HCT116 (cell line): ENCODE measurements around the gene SORCS2. TPM values are rescaled to one million over a fixed set of nuclear protein-coding genes. Genes with fewer than 3 reads are reported as not detected.

Experiments
- ATAC-seq: fragments of 200-7000 bp; cut with Tn5 transposase; 2 replicates; pipeline ENCODE4 v1.9.1; 2020; ENCODE audit warnings: mild to moderate bottlenecking, moderate library complexity
- BruUV-seq: library from RNA; stranded (reverse); fragments of 400-500 nt; replicated peaks from 2 replicates; lab custom pipeline; 2021; lab: Mats Ljungman, UMichigan
- CTCF ChIA-PET: fragments of 300-600 bp; sonication (Branson Sonifier 250); formaldehyde crosslinking; loops from one replicate; lab custom pipeline; 2021; ENCODE audit warnings: antibody characterized with exemption; lab: Charles Lee
- POLR2A ChIA-PET: fragments of 300-600, 350-600 bp; sonication (Branson Sonifier 250); formaldehyde crosslinking; loops from one replicate; lab custom pipeline; 2021; ENCODE audit warnings: antibody characterized with exemption; lab: Charles Lee
- RAD21 ChIA-PET, 2 experiments: fragments of 300-600 bp; sonication (Branson Sonifier 250); formaldehyde crosslinking; loops; one replicate each; lab custom pipeline; 2023; ENCODE audit warnings: low total read pairs in 2 of 2; ENCODE audit not compliant: uncharacterized antibody in 2 of 2, unreplicated experiment in 2 of 2, low non-redundant PET in 1 of 2; lab: Charles Lee
- DNase-seq: peaks from one replicate; pipeline ENCODE4 v3.0.0-alpha.2; 2010; ENCODE audit warnings: low read depth, low spot score
- H2AFZ ChIP-seq: fragments of 200-600 bp; shearing (Covaris generic), sonication (generic); 2 replicates; pipeline ENCODE4 v1.6.1; 2017; ENCODE audit warnings: low read depth, mixed run types, mixed read lengths, antibody characterized with exemption, low read length; ENCODE audit not compliant: poor library complexity, severe bottlenecking
- H3K27ac ChIP-seq: 2 replicates; pipeline ENCODE4 v1.5.1; 2012; ENCODE audit warnings: low read depth, low read length
- H3K27me3 ChIP-seq: fragments of 200-600 bp; sonication (generic); 2 replicates; pipeline ENCODE4 v1.6.1; 2016; ENCODE audit warnings: mixed run types, low read length, mixed read lengths; ENCODE audit not compliant: insufficient read depth
- H3K36me3 ChIP-seq, 2 experiments: fragments of 200-500 bp in 1 of 2; fragments of 200-600 bp in 1 of 2; sonication (Bioruptor generic) in 1 of 2; sonication (generic) in 1 of 2; 2 replicates each; pipeline versions ENCODE4 v1.5.1 to v1.6.1; 2014 to 2016; ENCODE audit warnings: low read length in 2 of 2, inconsistent platforms in 1 of 2, mixed read lengths in 1 of 2, mixed run types in 1 of 2; ENCODE audit not compliant: insufficient read depth in 2 of 2, control insufficient read depth in 1 of 2
- H3K4me1 ChIP-seq, 2 experiments: fragments of 200-600 bp in 1 of 2; sonication (generic) in 1 of 2; 2 replicates each; pipeline versions ENCODE4 v1.5.1 to v1.6.1; 2012 to 2017; ENCODE audit warnings: low read length in 2 of 2, inconsistent platforms in 1 of 2, mild to moderate bottlenecking in 1 of 2, mixed read lengths in 1 of 2, mixed run types in 1 of 2, moderate library complexity in 1 of 2; ENCODE audit not compliant: insufficient read depth in 2 of 2, control insufficient read depth in 1 of 2
- H3K4me2 ChIP-seq: fragments of 200-600 bp; sonication (generic); 2 replicates; pipeline ENCODE4 v1.6.1; 2017; ENCODE audit warnings: mixed run types, low read length, mixed read lengths
- H3K4me3 ChIP-seq, 2 experiments: fragments of 200-600 bp in 1 of 2; sonication (generic) in 1 of 2; replicated peaks in 1 of 2; 2 replicates each; pipeline ENCODE4 v1.5.1; 2011 to 2016; ENCODE audit warnings: low read length in 2 of 2, control low read depth in 1 of 2, low read depth in 1 of 2, mild to moderate bottlenecking in 1 of 2, mixed read lengths in 1 of 2, mixed run types in 1 of 2
- H3K79me2 ChIP-seq: fragments of 200-600 bp; sonication (generic); 2 replicates; pipeline ENCODE4 v1.6.1; 2017; ENCODE audit warnings: mild to moderate bottlenecking, mixed run types, low read length, moderate library complexity, mixed read lengths; ENCODE audit not compliant: insufficient read depth
- H3K9ac ChIP-seq: fragments of 200-600 bp; sonication (generic); 2 replicates; pipeline ENCODE4 v1.6.1; 2016; ENCODE audit warnings: low read length, mixed read lengths
- H3K9me2 ChIP-seq: fragments of 200-600 bp; sonication (generic), shearing (Covaris generic); 2 replicates; pipeline ENCODE4 v1.6.1; 2017; ENCODE audit warnings: mixed run types, mild to moderate bottlenecking, moderate library complexity; ENCODE audit not compliant: insufficient read depth
- H3K9me3 ChIP-seq, 2 experiments: fragments of 200-500 bp in 1 of 2; fragments of 200-600 bp in 1 of 2; sonication (Bioruptor generic) in 1 of 2; sonication (generic) in 1 of 2; 2 replicates each; pipeline ENCODE4 v1.6.1; 2014 to 2017; ENCODE audit warnings: low read length in 2 of 2, mixed read lengths in 2 of 2, inconsistent platforms in 1 of 2, low read depth in 1 of 2, mild to moderate bottlenecking in 1 of 2, mixed run types in 1 of 2, moderate library complexity in 1 of 2; ENCODE audit not compliant: control insufficient read depth in 1 of 2, insufficient read depth in 1 of 2
- H4K20me1 ChIP-seq: fragments of 200-600 bp; sonication (generic), shearing (Covaris generic); 2 replicates; pipeline ENCODE4 v1.6.1; 2017; ENCODE audit warnings: mixed run types, mild to moderate bottlenecking, moderate library complexity; ENCODE audit not compliant: insufficient read depth
- ATF3 ChIP-seq: IDR thresholded peaks from 2 replicates; pipeline ENCODE4 v1.6.1; 2012
- CEBPB ChIP-seq: IDR thresholded peaks from 2 replicates; pipeline ENCODE4 v1.6.1; 2012; ENCODE audit warnings: low read depth
- EGR1 ChIP-seq: IDR thresholded peaks from 2 replicates; pipeline ENCODE4 v1.6.1; 2012; ENCODE audit warnings: low read depth
- EZH2 ChIP-seq: fragments of 200-600 bp; sonication (generic); IDR thresholded peaks from 2 replicates; pipeline ENCODE4 v1.6.1; 2017; ENCODE audit warnings: antibody characterized with exemption, mixed run types
- JUND ChIP-seq: IDR thresholded peaks from 2 replicates; pipeline ENCODE4 v1.6.1; 2012
- MAX ChIP-seq: IDR thresholded peaks from 2 replicates; pipeline ENCODE4 v1.6.1; 2012
- POLR2A ChIP-seq: IDR thresholded peaks from 2 replicates; pipeline ENCODE4 v1.7.0; 2011; ENCODE audit warnings: borderline replicate concordance; ENCODE audit not compliant: insufficient read depth, insufficient read length; ENCODE audit errors: extremely low read depth
- POLR2AphosphoS5 ChIP-seq: IDR thresholded peaks from 2 replicates; pipeline ENCODE4 v1.6.1; 2011; ENCODE audit warnings: mild to moderate bottlenecking, low read depth, low read length, moderate library complexity
- REST ChIP-seq: IDR thresholded peaks from 2 replicates; pipeline ENCODE4 v1.6.1; 2012; ENCODE audit warnings: low read depth
- SIN3A ChIP-seq: IDR thresholded peaks from 2 replicates; pipeline ENCODE4 v1.6.1; 2012; ENCODE audit warnings: low read depth
- YY1 ChIP-seq: IDR thresholded peaks from 2 replicates; pipeline ENCODE4 v1.6.1; 2011; ENCODE audit warnings: low read length, low read depth, moderate library complexity, mild to moderate bottlenecking; ENCODE audit not compliant: insufficient replicate concordance; ENCODE audit errors: extremely low read depth
- intact Hi-C: fragments of 100-400 bp; cut with micrococcal nuclease; formaldehyde crosslinking; loops from 2 replicates; pipeline ENCODE4 v1.10.0; 2022
- total RNA-seq: library from RNA; stranded (reverse); gene quantifications from one replicate; pipeline ENCODE4 v1.2.1, GENCODE V29; 2021; ENCODE audit not compliant: unreplicated experiment
- TF ChIP-seq, protein P1 (sequence below): IDR thresholded peaks from 2 replicates; pipeline ENCODE4 v1.6.1; 2011; ENCODE audit warnings: mild to moderate bottlenecking, low read length, moderate library complexity; ENCODE audit not compliant: insufficient replicate concordance; ENCODE audit errors: extremely low read depth
- TF ChIP-seq, protein P2 (sequence below), 3 experiments: fragments of 200-600 bp in 1 of 3; sonication (generic) in 1 of 3; IDR thresholded peaks in 2 of 3; conservative IDR thresholded peaks in 1 of 3; 2 replicates each; pipeline ENCODE4 v1.5.1; 2012 to 2017; ENCODE audit warnings: low read depth in 2 of 3, low read length in 2 of 3, antibody characterized with exemption in 1 of 3, borderline replicate concordance in 1 of 3, control low read depth in 1 of 3, mild to moderate bottlenecking in 1 of 3, mixed read lengths in 1 of 3, mixed run types in 1 of 3, moderate library complexity in 1 of 3; ENCODE audit not compliant: insufficient read depth in 1 of 3

The SORCS2 gene
- total RNA-seq, 1 experiment from 2014 or later = 0.37 TPM

DNA sequence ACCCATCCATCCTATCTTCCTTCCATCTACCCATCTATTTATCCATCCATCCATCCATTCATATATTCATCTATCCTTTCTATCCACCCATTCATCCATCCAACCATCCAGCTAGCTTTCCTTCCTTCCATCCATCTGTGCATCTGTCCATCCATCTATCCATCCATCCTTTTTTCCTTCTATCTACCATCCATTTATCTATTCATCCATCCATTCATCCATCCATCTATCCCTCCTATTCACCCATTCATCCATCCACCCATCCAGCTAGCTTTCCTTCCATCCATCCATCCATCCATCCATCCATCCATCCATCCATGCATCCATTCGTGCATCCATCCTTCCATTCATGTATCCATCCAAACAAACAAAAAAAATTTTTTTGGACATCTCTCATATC, 123.6 kb downstream of the SORCS2 start:
- H3K4me3 ChIP-seq = no peak overlapping the region
- H3K9ac ChIP-seq = no peak overlapping the region
- H3K36me3 ChIP-seq = no peaks in the 10 kb centered on the region
- no peaks in the 10 kb centered on the region; the same call in 1 of the 2 replicates for H3K27me3 ChIP-seq
- no peaks in the 10 kb centered on the region for H3K9me2 ChIP-seq
- no peak overlapping the region for H3K4me2 ChIP-seq
- DNase-seq (no peak), ATAC-seq (no peak)
- H3K4me1 ChIP-seq = no peaks in the 10 kb centered on the region
- H3K27ac ChIP-seq = no peak overlapping the region
- no peaks in the 10 kb centered on the region for H3K9me3 ChIP-seq
- BruUV-seq = no TSS peak
- intact Hi-C loops = no loop called here
- H3K79me2 ChIP-seq = no peaks in the 10 kb centered on the region
- H2AFZ ChIP-seq = no peak overlapping the region
- POLR2A ChIA-PET = no interaction called here
- TF ChIP-seq CEBPB (no peak), EZH2 (no peak), MAX (no peak), POLR2A (no peak), YY1 (no peak), EGR1 (no peak), JUND (no peak), ATF3 (no peak), SIN3A (no peak), POLR2AphosphoS5 (no peak), REST (no peak)
- TF ChIP-seq, protein P1, sequence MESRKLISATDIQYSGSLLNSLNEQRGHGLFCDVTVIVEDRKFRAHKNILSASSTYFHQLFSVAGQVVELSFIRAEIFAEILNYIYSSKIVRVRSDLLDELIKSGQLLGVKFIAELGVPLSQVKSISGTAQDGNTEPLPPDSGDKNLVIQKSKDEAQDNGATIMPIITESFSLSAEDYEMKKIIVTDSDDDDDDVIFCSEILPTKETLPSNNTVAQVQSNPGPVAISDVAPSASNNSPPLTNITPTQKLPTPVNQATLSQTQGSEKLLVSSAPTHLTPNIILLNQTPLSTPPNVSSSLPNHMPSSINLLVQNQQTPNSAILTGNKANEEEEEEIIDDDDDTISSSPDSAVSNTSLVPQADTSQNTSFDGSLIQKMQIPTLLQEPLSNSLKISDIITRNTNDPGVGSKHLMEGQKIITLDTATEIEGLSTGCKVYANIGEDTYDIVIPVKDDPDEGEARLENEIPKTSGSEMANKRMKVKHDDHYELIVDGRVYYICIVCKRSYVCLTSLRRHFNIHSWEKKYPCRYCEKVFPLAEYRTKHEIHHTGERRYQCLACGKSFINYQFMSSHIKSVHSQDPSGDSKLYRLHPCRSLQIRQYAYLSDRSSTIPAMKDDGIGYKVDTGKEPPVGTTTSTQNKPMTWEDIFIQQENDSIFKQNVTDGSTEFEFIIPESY = no peak
- TF ChIP-seq, protein P2, sequence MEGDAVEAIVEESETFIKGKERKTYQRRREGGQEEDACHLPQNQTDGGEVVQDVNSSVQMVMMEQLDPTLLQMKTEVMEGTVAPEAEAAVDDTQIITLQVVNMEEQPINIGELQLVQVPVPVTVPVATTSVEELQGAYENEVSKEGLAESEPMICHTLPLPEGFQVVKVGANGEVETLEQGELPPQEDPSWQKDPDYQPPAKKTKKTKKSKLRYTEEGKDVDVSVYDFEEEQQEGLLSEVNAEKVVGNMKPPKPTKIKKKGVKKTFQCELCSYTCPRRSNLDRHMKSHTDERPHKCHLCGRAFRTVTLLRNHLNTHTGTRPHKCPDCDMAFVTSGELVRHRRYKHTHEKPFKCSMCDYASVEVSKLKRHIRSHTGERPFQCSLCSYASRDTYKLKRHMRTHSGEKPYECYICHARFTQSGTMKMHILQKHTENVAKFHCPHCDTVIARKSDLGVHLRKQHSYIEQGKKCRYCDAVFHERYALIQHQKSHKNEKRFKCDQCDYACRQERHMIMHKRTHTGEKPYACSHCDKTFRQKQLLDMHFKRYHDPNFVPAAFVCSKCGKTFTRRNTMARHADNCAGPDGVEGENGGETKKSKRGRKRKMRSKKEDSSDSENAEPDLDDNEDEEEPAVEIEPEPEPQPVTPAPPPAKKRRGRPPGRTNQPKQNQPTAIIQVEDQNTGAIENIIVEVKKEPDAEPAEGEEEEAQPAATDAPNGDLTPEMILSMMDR (IDR thresholded peaks at IDR 0.05 in 2 of 3, conservative IDR thresholded peaks at IDR 0.05 in 1 of 3; ENCODE audit: borderline replicate concordance in 1 of 3, insufficient read depth in 1 of 3, low read depth in 2 of 3, low read length in 2 of 3) = no peak
- CTCF ChIA-PET = no interaction called here
- RAD21 ChIA-PET = no interaction called here
- no peaks in the 10 kb centered on the region for H4K20me1 ChIP-seq
